SK-N-MC (cell line): ENCODE results near the gene HINFP.
"Not testable (repeated sequence)": the region's sequence is repeated elsewhere in the genome, so short reads cannot be mapped to it uniquely, and the experiment has no call there.

ENCODE experiments used
- DNase-seq: peaks from one replicate; pipeline ENCODE4 v3.0.0-alpha.2; 2011; ENCODE audit warnings: low read depth, low spot score
- H3K27ac ChIP-seq: fragments of 200-600 bp; sonication (generic); 2 replicates; pipeline ENCODE4 v1.5.1; 2016; ENCODE audit warnings: mixed run types
- H3K36me3 ChIP-seq: fragments of 200-600 bp; sonication (generic); 2 replicates; pipeline ENCODE4 v1.6.1; 2017; ENCODE audit warnings: antibody characterized with exemption, low read length, mixed read lengths; ENCODE audit not compliant: insufficient read depth
- H3K4me3 ChIP-seq: fragments of 200-600 bp; sonication (generic); 2 replicates; pipeline ENCODE4 v1.5.1; 2016
- H3K9ac ChIP-seq: fragments of 200-600 bp; sonication (generic); 2 replicates; pipeline ENCODE4 v1.8.0; 2017; ENCODE audit warnings: mixed run types, mixed read lengths; ENCODE audit not compliant: insufficient read length
- H3K9me3 ChIP-seq: fragments of 200-600 bp; sonication (generic); 2 replicates; pipeline ENCODE4 v1.6.1; 2017; ENCODE audit warnings: low read depth, mild to moderate bottlenecking, antibody characterized with exemption, low read length, moderate library complexity, mixed read lengths
- EZH2 ChIP-seq: fragments of 200-600 bp; sonication (generic); IDR thresholded peaks from one replicate; pipeline ENCODE4 v1.6.1; 2017; ENCODE audit warnings: antibody characterized with exemption
- FOXP2 ChIP-seq: optimal IDR thresholded peaks from 2 replicates; pipeline ENCODE3; 2011; ENCODE audit warnings: mild to moderate bottlenecking, moderate library complexity; ENCODE audit not compliant: insufficient read depth; ENCODE audit errors: extremely low read length, control extremely low read depth
- POLR2AphosphoS5 ChIP-seq: IDR thresholded peaks from 2 replicates; pipeline ENCODE4 v1.6.1; 2012; ENCODE audit warnings: mild to moderate bottlenecking, low read depth, low read length, borderline replicate concordance

Gene HINFP

DNA sequence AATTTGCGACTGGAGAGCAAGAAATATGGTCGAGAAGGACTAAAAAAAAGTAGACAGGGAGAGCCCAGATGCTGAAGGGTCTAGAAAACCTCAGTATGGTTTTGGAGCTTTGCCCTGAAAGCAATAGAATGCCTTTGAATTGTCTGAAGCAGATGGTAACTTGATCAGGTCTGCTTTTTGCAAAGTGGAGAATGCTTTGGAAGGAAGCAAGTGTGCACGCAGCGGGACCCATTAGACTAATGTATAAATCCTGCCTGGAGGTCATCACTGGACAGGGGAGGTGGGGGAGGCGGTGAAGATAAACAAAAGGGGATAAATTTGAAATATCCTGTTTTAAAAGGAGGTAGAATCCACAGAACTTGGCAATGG lies 757 bp upstream of the HINFP start:
- Histone ChIP-seq H3K27ac (peak overlapping the region; percentile 66), H3K4me3 (peak overlapping the region; percentile 78), H3K36me3 (peaks cover 18% of the 10 kb centered on the region; the same call in 1 of the 2 replicates), H3K9ac (peak overlapping the region; percentile 77), H3K9me3 (no peaks in the 10 kb centered on the region)
- no peak for DNase-seq
- no peak for TF ChIP-seq FOXP2
- TF ChIP-seq POLR2AphosphoS5, result no peak
- no peak for TF ChIP-seq EZH2

- peak overlapping the region; percentile 91 for H3K9ac ChIP-seq
- H3K36me3 ChIP-seq, result peaks cover 14% of the 10 kb centered on the region; the same call in 1 of the 2 replicates
- peak overlapping the region; percentile 89 for H3K4me3 ChIP-seq
- no peak overlapping the region for H3K27ac ChIP-seq
- H3K9me3 ChIP-seq, result no peaks in the 10 kb centered on the region
- TF ChIP-seq POLR2AphosphoS5, result no peak
- no peak for TF ChIP-seq FOXP2
- no peak for TF ChIP-seq EZH2
- DNase-seq, result no peak
Measured at GRCh38 chr11:119121811-119122124, 388 bp downstream of the HINFP start.

- H3K9me3 ChIP-seq, result no peaks in the 10 kb centered on the region
- TF ChIP-seq FOXP2, result no peak
- no peak for TF ChIP-seq POLR2AphosphoS5
- TF ChIP-seq EZH2, result no peak
- no peak overlapping the region for H3K9ac ChIP-seq
- H3K27ac ChIP-seq, result no peak overlapping the region
- DNase-seq, result no peak
- H3K36me3 ChIP-seq, result peaks cover 17% of the 10 kb centered on the region; the same call in 1 of the 2 replicates
- H3K4me3 ChIP-seq, result no peak overlapping the region
Measured at GRCh38 chr11:119125821-119126220, 4.4 kb downstream of the HINFP start.

GRCh38 chr11:119126675-119127268 lies 5.4 kb downstream of the HINFP start:
- H3K4me3 ChIP-seq, result no peak overlapping the region
- DNase-seq, result no peak
- TF ChIP-seq EZH2 (no peak), FOXP2 (no peak), POLR2AphosphoS5 (no peak)
- H3K9me3 ChIP-seq, result no peaks in the 10 kb centered on the region
- no peak overlapping the region for H3K27ac ChIP-seq
- no peak overlapping the region for H3K9ac ChIP-seq
- H3K36me3 ChIP-seq, result peaks cover 17% of the 10 kb centered on the region; the same call in 1 of the 2 replicates

DNA sequence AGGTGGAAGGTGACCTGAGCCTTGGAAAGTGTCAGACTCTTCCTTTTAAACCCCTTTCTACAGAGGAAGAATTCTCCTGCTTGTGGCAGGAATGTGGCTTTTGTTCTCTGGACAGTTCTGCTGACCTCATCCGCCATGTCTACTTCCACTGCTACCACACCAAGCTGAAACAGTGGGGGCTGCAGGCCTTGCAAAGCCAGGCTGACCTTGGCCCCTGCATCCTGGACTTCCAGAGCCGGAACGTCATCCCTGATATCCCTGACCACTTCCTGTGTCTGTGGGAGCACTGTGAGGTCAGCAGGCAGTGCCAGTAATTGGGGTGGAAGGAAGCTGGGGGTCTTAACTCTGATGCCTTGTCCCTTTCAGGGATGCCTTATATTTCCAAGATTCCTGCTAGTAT lies 9.3 kb downstream of the HINFP start:
- Histone ChIP-seq H3K9ac (no peak overlapping the region), H3K9me3 (no peaks in the 10 kb centered on the region), H3K4me3 (no peak overlapping the region), H3K36me3 (peaks cover 29% of the 10 kb centered on the region; the same call in 1 of the 2 replicates), H3K27ac (no peak overlapping the region)
- no peak for DNase-seq
- TF ChIP-seq FOXP2 (no peak), POLR2AphosphoS5 (no peak), EZH2 (no peak)

DNA sequence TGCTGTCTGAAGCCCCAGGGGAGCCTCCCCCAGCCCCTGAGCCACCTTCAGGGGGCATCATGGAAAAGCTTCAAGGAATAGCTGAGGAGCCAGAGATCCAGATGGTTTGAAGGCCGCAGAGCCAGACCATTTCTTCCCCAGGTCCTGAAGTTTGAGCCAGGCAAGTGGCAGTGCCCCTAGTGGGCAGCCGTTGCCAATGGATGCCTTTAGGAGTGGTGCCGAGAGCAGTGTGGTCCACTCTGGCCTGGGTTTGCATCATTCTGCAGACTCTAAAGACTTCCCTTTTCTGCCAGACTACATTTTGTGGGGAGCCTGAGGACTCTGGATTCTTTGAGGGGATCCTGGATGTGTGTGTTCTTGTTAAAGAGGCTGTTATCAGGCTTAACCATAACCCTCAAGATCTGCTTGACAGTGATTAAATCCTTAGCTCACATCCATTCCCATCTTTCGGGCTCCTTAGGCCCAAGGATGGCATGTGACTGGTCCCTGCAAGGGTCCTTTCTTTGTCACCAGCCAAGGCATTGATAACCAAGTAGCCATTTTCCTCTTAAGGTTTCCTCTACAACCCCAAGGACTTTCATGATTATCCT lies 13.1 kb downstream of the HINFP start:
- H3K4me3 ChIP-seq, result no peak overlapping the region
- no peak overlapping the region for H3K27ac ChIP-seq
- peaks cover 29% of the 10 kb centered on the region; the same call in 1 of the 2 replicates for H3K36me3 ChIP-seq
- DNase-seq, result no peak
- no peaks in the 10 kb centered on the region for H3K9me3 ChIP-seq
- TF ChIP-seq FOXP2 (no peak), EZH2 (no peak), POLR2AphosphoS5 (no peak)
- H3K9ac ChIP-seq, result no peak overlapping the region

DNA sequence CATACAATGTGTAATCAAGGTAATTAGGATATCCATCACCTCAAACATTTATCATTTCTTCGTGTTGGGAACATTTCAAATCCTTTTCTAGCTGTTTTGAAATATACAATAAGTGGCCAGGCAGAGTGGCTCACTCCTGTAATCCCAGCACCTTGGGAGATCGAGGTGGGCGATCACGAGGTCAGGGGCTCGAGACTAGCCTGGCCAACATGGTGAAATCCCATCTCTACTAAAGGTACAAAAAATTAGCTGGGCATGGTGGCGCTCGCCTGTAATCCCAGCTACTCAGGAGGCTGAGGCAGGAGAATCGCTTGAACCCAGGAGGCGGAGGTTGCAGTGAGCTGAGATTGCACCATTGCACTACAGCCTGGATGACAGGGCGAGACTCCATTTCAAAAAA lies 17.9 kb downstream of the HINFP start:
- H3K4me3 ChIP-seq, H3K36me3 ChIP-seq, H3K9ac ChIP-seq, DNase-seq, H3K27ac ChIP-seq, H3K9me3 ChIP-seq: not testable (repeated sequence)

GRCh38 chr11:119144825-119145486 lies 23.6 kb downstream of the HINFP start:
- no peaks in the 10 kb centered on the region for H3K36me3 ChIP-seq
- TF ChIP-seq FOXP2, result no peak
- TF ChIP-seq EZH2, result no peak
- TF ChIP-seq POLR2AphosphoS5, result no peak
- no peak overlapping the region for H3K9ac ChIP-seq
- H3K27ac ChIP-seq, result no peak overlapping the region
- H3K9me3 ChIP-seq, result no peaks in the 10 kb centered on the region
- DNase-seq, result no peak
- H3K4me3 ChIP-seq, result no peak overlapping the region

DNA sequence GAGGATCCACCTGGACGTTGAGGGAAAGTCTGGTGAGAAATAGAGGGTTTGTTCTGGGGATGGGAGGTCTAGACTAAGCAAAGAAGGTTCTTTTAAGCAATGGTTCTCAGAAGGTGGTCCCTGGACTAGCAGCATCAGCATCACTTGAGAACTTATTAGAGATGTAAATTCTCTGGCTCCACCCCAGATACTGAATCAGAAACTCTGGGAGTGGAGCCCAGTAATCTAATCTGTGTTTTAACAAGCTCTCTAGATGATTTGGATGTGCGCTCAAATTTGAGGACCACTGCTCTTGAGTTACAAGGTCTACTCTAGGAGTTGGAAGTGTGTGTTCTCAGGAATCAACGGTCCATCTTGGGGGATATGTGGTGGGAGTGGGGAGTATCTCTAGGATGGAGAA lies 24.2 kb downstream of the HINFP start:
- H3K4me3 ChIP-seq, result no peak overlapping the region
- no peak overlapping the region for H3K27ac ChIP-seq
- DNase-seq, result no peak
- H3K9me3 ChIP-seq, result no peaks in the 10 kb centered on the region
- TF ChIP-seq FOXP2 (no peak), POLR2AphosphoS5 (no peak), EZH2 (no peak)
- H3K9ac ChIP-seq, result no peak overlapping the region
- H3K36me3 ChIP-seq, result no peaks in the 10 kb centered on the region
